ENCODE results near the gene TRPM2. TPM values are rescaled to one million over a fixed set of nuclear protein-coding genes. Genes with fewer than 3 reads are reported as not detected.

Gene TRPM2
- total RNA-seq, 1 experiment from 2014 or later, result not detected

DNA sequence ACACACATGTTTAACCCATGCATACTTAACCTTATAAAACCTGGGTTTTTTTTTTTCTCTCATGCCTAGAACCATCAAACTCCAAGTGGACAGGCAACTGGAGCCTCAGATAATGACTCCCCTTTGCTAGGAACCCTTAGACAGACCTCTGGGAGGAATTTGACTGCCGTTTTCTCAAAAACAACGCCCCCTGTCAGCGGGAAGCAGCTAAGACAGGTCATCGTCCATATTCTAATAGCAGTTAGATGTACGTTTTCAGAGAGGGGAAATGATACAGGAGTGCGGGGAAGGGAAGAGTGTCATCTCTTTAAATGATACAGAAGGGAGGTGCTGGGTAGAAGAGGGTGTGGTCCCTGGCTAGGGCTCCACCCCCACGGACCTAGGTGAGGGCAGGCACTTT lies 136.5 kb downstream of the TRPM2 start:
- H3K9me3 ChIP-seq (ENCODE audit: insufficient read depth, low read depth), result no peaks in the 10 kb centered on the region
- ChIA-PET POLR2A (ENCODE audit: unreplicated experiment) (no interaction called here), CTCF (no interaction called here)
- no peaks in the 10 kb centered on the region for H3K79me2 ChIP-seq (ENCODE audit: low read depth)
- no peaks in the 10 kb centered on the region for H4K20me1 ChIP-seq (ENCODE audit: insufficient read depth)
- no TSS peak for BruUV-seq (replicated peaks)
- no peak overlapping the region for H2AFZ ChIP-seq
- H3K4me3 ChIP-seq, result no peak overlapping the region
- no peak overlapping the region for H3K27ac ChIP-seq
- no peaks in the 10 kb centered on the region for H3F3A ChIP-seq (ENCODE audit: insufficient read depth, low read depth)
- H3K4me1 ChIP-seq (replicated peaks; ENCODE audit: insufficient read depth), result no peaks in the 10 kb centered on the region
- H3K4me2 ChIP-seq, result no peak overlapping the region
- H3K36me3 ChIP-seq (ENCODE audit: low read depth), result no peaks in the 10 kb centered on the region
- intact Hi-C loops (cut with micrococcal nuclease; ENCODE audit: unreplicated experiment), result loop anchor here (10.0 kb wide), 1 partner anchor 675 kb away; no protein-coding TSS in a partner anchor
- TF ChIP-seq EZH2 (IDR thresholded peaks at IDR 0.05; ENCODE audit: low read depth), result no peak
- TF ChIP-seq, protein P1, sequence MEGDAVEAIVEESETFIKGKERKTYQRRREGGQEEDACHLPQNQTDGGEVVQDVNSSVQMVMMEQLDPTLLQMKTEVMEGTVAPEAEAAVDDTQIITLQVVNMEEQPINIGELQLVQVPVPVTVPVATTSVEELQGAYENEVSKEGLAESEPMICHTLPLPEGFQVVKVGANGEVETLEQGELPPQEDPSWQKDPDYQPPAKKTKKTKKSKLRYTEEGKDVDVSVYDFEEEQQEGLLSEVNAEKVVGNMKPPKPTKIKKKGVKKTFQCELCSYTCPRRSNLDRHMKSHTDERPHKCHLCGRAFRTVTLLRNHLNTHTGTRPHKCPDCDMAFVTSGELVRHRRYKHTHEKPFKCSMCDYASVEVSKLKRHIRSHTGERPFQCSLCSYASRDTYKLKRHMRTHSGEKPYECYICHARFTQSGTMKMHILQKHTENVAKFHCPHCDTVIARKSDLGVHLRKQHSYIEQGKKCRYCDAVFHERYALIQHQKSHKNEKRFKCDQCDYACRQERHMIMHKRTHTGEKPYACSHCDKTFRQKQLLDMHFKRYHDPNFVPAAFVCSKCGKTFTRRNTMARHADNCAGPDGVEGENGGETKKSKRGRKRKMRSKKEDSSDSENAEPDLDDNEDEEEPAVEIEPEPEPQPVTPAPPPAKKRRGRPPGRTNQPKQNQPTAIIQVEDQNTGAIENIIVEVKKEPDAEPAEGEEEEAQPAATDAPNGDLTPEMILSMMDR (conservative IDR thresholded peaks at IDR 0.05), result no peak; the same call in 1 of the 2 replicates
- peaks cover 45% of the 10 kb centered on the region for H3K27me3 ChIP-seq (ENCODE audit: insufficient read depth, low read depth)
- no peak for DNase-seq
- H3K9me2 ChIP-seq (ENCODE audit: insufficient read depth), result no peaks in the 10 kb centered on the region

DNA sequence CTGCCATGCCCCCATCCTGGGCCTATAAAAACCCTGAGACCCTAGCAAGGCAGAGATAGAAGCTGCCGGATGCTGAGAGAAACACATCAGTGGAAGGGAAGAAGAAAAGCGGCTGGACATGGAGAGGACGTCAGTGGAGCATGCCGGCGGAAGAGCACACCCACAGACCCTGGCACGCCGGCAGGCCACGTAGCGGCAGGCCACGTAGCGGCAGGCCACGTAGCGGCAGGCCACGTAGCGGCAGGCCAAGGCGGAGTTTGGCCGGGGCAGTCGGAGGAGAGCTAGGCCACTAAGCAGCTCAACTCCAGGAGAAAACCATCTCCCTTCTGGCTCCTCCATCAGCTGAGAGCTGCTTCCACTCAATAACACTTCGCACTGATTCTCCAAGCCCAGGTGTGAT lies 137.0 kb downstream of the TRPM2 start:
- no peaks in the 10 kb centered on the region for H3F3A ChIP-seq (ENCODE audit: insufficient read depth, low read depth)
- H4K20me1 ChIP-seq (ENCODE audit: insufficient read depth), result no peaks in the 10 kb centered on the region
- no peak for TF ChIP-seq EZH2 (IDR thresholded peaks at IDR 0.05; ENCODE audit: low read depth)
- TF ChIP-seq, protein P1 (conservative IDR thresholded peaks at IDR 0.05), result no peak
- H3K36me3 ChIP-seq (ENCODE audit: low read depth), result no peaks in the 10 kb centered on the region
- no peaks in the 10 kb centered on the region for H3K9me3 ChIP-seq (ENCODE audit: insufficient read depth, low read depth)
- H3K27ac ChIP-seq, result no peak overlapping the region
- CTCF ChIA-PET, result no interaction called here
- POLR2A ChIA-PET (ENCODE audit: unreplicated experiment), result no interaction called here
- H3K79me2 ChIP-seq (ENCODE audit: low read depth), result no peaks in the 10 kb centered on the region
- intact Hi-C loops (cut with micrococcal nuclease; ENCODE audit: unreplicated experiment), result no loop called here
- H2AFZ ChIP-seq, result no peak overlapping the region
- peaks cover 49% of the 10 kb centered on the region for H3K27me3 ChIP-seq (ENCODE audit: insufficient read depth, low read depth)
- no TSS peak for BruUV-seq (replicated peaks)
- no peak overlapping the region for H3K4me2 ChIP-seq
- H3K9me2 ChIP-seq (ENCODE audit: insufficient read depth), result no peaks in the 10 kb centered on the region
- H3K4me3 ChIP-seq, result no peak overlapping the region
- DNase-seq, result no peak
- H3K4me1 ChIP-seq (replicated peaks; ENCODE audit: insufficient read depth), result no peaks in the 10 kb centered on the region

DNA sequence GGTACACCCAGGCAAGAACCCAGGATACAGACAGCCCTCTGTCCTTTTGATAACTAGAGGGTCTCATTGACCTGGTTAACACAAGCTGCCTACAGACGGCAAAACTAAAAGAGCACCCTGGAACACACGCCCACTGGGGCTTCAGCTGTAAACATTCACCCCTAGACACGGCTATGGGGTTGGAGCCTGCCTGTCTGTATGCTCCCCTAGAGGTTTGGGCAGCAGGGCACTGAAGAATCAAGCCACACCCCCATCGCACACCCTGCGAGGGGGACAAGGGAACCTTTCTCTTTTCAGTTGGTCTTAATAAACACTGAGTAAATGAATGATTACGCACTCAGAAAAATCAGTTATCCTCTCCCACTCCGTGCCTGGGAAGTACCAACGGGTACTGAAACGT lies 137.4 kb downstream of the TRPM2 start:
- Histone ChIP-seq H3K27me3 (ENCODE audit: insufficient read depth, low read depth) (peaks cover 53% of the 10 kb centered on the region), H3K4me3 (no peak overlapping the region), H3K4me1 (replicated peaks; ENCODE audit: insufficient read depth) (no peaks in the 10 kb centered on the region), H2AFZ (no peak overlapping the region), H3F3A (ENCODE audit: insufficient read depth, low read depth) (no peaks in the 10 kb centered on the region), H3K27ac (no peak overlapping the region), H3K9me3 (ENCODE audit: insufficient read depth, low read depth) (no peaks in the 10 kb centered on the region), H3K9me2 (ENCODE audit: insufficient read depth) (no peaks in the 10 kb centered on the region), H4K20me1 (ENCODE audit: insufficient read depth) (no peaks in the 10 kb centered on the region), H3K79me2 (ENCODE audit: low read depth) (no peaks in the 10 kb centered on the region), H3K4me2 (no peak overlapping the region), H3K36me3 (ENCODE audit: low read depth) (no peaks in the 10 kb centered on the region)
- ChIA-PET POLR2A (ENCODE audit: unreplicated experiment) (no interaction called here), CTCF (no interaction called here)
- TF ChIP-seq, protein P1 (conservative IDR thresholded peaks at IDR 0.05), result no peak
- no peak for TF ChIP-seq EZH2 (IDR thresholded peaks at IDR 0.05; ENCODE audit: low read depth)
- BruUV-seq (replicated peaks), result no TSS peak
- intact Hi-C loops (cut with micrococcal nuclease; ENCODE audit: unreplicated experiment), result no loop called here
- DNase-seq, result no peak

Other genes starting within 250 kb of the TRPM2 start
- gene PWP2, start 246.2 kb upstream of the TRPM2 start, total RNA-seq (2021), result 22.6 and 22.9 TPM in 2 replicates
- 49.1 and 67.7 TPM in 2 replicates for gene GATD3, start 219.9 kb upstream of the TRPM2 start, total RNA-seq (2021)
- 2.9 and 3.9 TPM in 2 replicates for gene ICOSLG, start 112.7 kb upstream of the TRPM2 start, total RNA-seq (2021)
- not detected in 2 replicates for gene DNMT3L, start 91.7 kb upstream of the TRPM2 start, total RNA-seq (2021)
- not detected in 2 replicates for gene AIRE, start 67.7 kb upstream of the TRPM2 start, total RNA-seq (2021)
- gene PFKL, start 53.6 kb upstream of the TRPM2 start, total RNA-seq (2021), result 67.5 and 73.8 TPM in 2 replicates
- gene CFAP410, start 14.2 kb upstream of the TRPM2 start, total RNA-seq (2021), result 12.5 and 23.9 TPM in 2 replicates
- gene LRRC3, start 101.9 kb downstream of the TRPM2 start, total RNA-seq (2021), result 0.35 and 0.48 TPM in 2 replicates
- not detected in 2 replicates for gene KRTAP10-1, start 186.6 kb downstream of the TRPM2 start, total RNA-seq (2021)
- gene KRTAP10-2, start 197.9 kb downstream of the TRPM2 start, total RNA-seq (2021), result not detected in 2 replicates
- gene KRTAP10-3, start 205.2 kb downstream of the TRPM2 start, total RNA-seq (2021), result not detected in 2 replicates
- not detected in 2 replicates for gene KRTAP10-4, start 220.1 kb downstream of the TRPM2 start, total RNA-seq (2021)
- gene KRTAP10-5, start 227.0 kb downstream of the TRPM2 start, total RNA-seq (2021), result not detected in 2 replicates
- not detected in 2 replicates for gene KRTAP10-6, start 238.9 kb downstream of the TRPM2 start, total RNA-seq (2021)
- gene KRTAP10-7, start 247.0 kb downstream of the TRPM2 start, total RNA-seq (2021), result not detected in 2 replicates